Uterus (tissue), 2 donors: ENCODE data around the gene FBXO31.

Source experiments
- POLR2A ChIP-seq, 2 donors: fragments of 450-650 bp; IDR thresholded peaks; one replicate each; pipeline ENCODE4 v1.6.1; 2016; ENCODE audit warnings: antibody characterized with exemption in 2 of 2, mild to moderate bottlenecking in 1 of 2, moderate library complexity in 1 of 2
- TF ChIP-seq, protein P1 (sequence below), 4 experiments: fragments of 200-600 bp in 2 of 4; fragments of 450-650 bp in 2 of 4; sonication (generic) in 2 of 4; IDR thresholded peaks; one replicate each; pipeline ENCODE4 v1.5.1; 2016 to 2019; ENCODE audit warnings: antibody characterized with exemption in 4 of 4, mild to moderate bottlenecking in 2 of 4, moderate library complexity in 1 of 4

- TF ChIP-seq, protein P1, sequence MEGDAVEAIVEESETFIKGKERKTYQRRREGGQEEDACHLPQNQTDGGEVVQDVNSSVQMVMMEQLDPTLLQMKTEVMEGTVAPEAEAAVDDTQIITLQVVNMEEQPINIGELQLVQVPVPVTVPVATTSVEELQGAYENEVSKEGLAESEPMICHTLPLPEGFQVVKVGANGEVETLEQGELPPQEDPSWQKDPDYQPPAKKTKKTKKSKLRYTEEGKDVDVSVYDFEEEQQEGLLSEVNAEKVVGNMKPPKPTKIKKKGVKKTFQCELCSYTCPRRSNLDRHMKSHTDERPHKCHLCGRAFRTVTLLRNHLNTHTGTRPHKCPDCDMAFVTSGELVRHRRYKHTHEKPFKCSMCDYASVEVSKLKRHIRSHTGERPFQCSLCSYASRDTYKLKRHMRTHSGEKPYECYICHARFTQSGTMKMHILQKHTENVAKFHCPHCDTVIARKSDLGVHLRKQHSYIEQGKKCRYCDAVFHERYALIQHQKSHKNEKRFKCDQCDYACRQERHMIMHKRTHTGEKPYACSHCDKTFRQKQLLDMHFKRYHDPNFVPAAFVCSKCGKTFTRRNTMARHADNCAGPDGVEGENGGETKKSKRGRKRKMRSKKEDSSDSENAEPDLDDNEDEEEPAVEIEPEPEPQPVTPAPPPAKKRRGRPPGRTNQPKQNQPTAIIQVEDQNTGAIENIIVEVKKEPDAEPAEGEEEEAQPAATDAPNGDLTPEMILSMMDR (IDR thresholded peaks at IDR 0.05), result no peak
- no peak for TF ChIP-seq POLR2A (IDR thresholded peaks at IDR 0.05)
Measured at GRCh38 chr16:87295259-87295658, 88.3 kb downstream of the FBXO31 start.
